SK-N-MC (cell line): ENCODE results near the gene SPRY2.

ENCODE experiments used
- DNase-seq: peaks from one replicate; pipeline ENCODE4 v3.0.0-alpha.2; 2011; ENCODE audit warnings: low read depth, low spot score
- H3K27ac ChIP-seq: fragments of 200-600 bp; sonication (generic); 2 replicates; pipeline ENCODE4 v1.5.1; 2016; ENCODE audit warnings: mixed run types
- H3K36me3 ChIP-seq: fragments of 200-600 bp; sonication (generic); 2 replicates; pipeline ENCODE4 v1.6.1; 2017; ENCODE audit warnings: antibody characterized with exemption, low read length, mixed read lengths; ENCODE audit not compliant: insufficient read depth
- H3K4me3 ChIP-seq: fragments of 200-600 bp; sonication (generic); 2 replicates; pipeline ENCODE4 v1.5.1; 2016
- H3K9ac ChIP-seq: fragments of 200-600 bp; sonication (generic); 2 replicates; pipeline ENCODE4 v1.8.0; 2017; ENCODE audit warnings: mixed run types, mixed read lengths; ENCODE audit not compliant: insufficient read length
- H3K9me3 ChIP-seq: fragments of 200-600 bp; sonication (generic); 2 replicates; pipeline ENCODE4 v1.6.1; 2017; ENCODE audit warnings: low read depth, mild to moderate bottlenecking, antibody characterized with exemption, low read length, moderate library complexity, mixed read lengths
- EZH2 ChIP-seq: fragments of 200-600 bp; sonication (generic); IDR thresholded peaks from one replicate; pipeline ENCODE4 v1.6.1; 2017; ENCODE audit warnings: antibody characterized with exemption
- FOXP2 ChIP-seq: optimal IDR thresholded peaks from 2 replicates; pipeline ENCODE3; 2011; ENCODE audit warnings: mild to moderate bottlenecking, moderate library complexity; ENCODE audit not compliant: insufficient read depth; ENCODE audit errors: extremely low read length, control extremely low read depth
- POLR2AphosphoS5 ChIP-seq: IDR thresholded peaks from 2 replicates; pipeline ENCODE4 v1.6.1; 2012; ENCODE audit warnings: mild to moderate bottlenecking, low read depth, low read length, borderline replicate concordance

Gene SPRY2

DNA sequence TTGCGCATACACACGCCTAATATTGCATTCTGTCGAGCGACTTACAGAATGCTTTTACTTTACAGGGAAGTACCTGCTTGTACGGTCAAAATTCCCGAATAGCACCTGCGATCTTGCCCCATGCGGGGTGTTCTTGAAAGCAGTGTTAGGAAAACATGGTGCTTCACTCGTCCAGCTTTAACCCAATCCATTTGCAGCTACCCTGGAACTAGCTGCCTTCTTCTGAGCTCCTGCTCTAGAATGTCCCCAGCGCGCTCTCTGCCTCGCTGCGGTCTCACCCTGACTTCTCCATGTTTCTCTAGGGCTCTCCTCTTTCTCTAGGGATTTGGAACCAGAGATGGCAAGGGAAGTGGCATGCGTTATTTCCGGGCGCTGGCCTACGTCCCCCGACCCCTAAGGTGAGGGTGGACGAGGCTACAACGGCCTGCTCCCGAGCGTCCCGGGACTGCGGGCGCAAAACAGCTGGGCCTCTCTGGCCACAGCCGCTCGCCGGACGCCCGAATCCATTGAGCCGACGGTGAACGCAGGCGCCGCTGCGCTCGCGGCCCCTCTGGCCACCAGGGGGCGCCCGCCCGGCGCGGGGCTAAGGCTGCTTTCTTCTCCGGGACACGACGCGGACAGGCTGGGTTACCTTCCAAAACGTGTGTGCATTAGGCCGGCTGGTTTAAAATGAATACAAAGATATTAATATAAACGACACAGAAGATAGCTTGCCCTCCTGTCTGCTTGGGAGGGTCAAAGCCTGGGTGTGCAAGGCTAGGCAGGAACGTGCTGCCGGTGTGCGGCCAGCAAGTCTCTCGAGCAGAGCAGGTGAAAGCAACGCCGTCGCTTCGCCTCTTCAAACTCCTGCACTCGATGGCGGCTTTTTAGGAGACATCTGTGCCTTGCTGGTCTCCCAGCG, 1.8 kb upstream of the SPRY2 start:
- Histone ChIP-seq H3K9ac (peak overlapping the region; percentile 68), H3K9me3 (no peaks in the 10 kb centered on the region), H3K36me3 (no peaks in the 10 kb centered on the region), H3K4me3 (peak overlapping the region; percentile 92), H3K27ac (no peak overlapping the region)
- TF ChIP-seq EZH2 (no peak), FOXP2 (no peak), POLR2AphosphoS5 (no peak)
- no peak for DNase-seq

GRCh38 chr13:80341756-80342370, 937 bp upstream of the SPRY2 start:
- TF ChIP-seq POLR2AphosphoS5 (no peak), FOXP2 (no peak), EZH2 (no peak)

GRCh38 chr13:80340651-80341100, 250 bp downstream of the SPRY2 start:
- Histone ChIP-seq H3K36me3 (no peaks in the 10 kb centered on the region; the same call in 1 of the 2 replicates), H3K9ac (peak overlapping the region; percentile 79), H3K9me3 (no peaks in the 10 kb centered on the region), H3K27ac (no peak overlapping the region), H3K4me3 (peak overlapping the region; percentile 92)
- DNase-seq, result no peak
- TF ChIP-seq FOXP2 (no peak), EZH2 (no peak), POLR2AphosphoS5 (no peak)

More at GRCh38 chr13:80341756-80342370, 937 bp upstream of the SPRY2 start:
- H3K4me3 ChIP-seq, result peak overlapping the region; percentile 92
- no peaks in the 10 kb centered on the region for H3K9me3 ChIP-seq
- H3K27ac ChIP-seq, result peak overlapping the region; percentile 85
- H3K9ac ChIP-seq, result peak overlapping the region; percentile 78
- H3K36me3 ChIP-seq, result no peaks in the 10 kb centered on the region; the same call in 1 of the 2 replicates
- no peak for DNase-seq

- Histone ChIP-seq H3K4me3 (peak overlapping the region; percentile 92), H3K9me3 (no peaks in the 10 kb centered on the region), H3K9ac (peak overlapping the region; percentile 79), H3K27ac (no peak overlapping the region), H3K36me3 (no peaks in the 10 kb centered on the region; the same call in 1 of the 2 replicates)
- DNase-seq, result no peak
- no peak for TF ChIP-seq EZH2
- no peak for TF ChIP-seq FOXP2
- no peak for TF ChIP-seq POLR2AphosphoS5
Measured at GRCh38 chr13:80339912-80340650, 845 bp downstream of the SPRY2 start.

DNA sequence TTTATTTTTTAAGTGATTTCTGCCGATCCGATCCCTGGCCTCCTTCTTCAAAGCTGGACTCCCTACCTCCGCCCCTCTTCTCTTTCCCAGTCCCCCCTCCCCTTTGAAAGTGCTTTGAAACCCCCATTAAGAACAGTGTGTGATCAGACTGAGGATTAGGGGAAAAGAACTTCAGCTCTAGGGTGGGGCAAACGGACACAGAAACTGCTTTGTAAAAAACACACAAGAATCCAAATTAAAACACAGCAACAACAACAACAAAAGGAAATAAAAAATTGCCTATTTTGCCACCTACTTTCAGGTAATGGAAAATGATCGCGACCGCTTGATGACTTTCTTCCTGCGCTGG, 1.4 kb downstream of the SPRY2 start:
- Histone ChIP-seq H3K4me3 (peak overlapping the region; percentile 92), H3K9ac (peak overlapping the region; percentile 79), H3K27ac (no peak overlapping the region), H3K9me3 (no peaks in the 10 kb centered on the region), H3K36me3 (no peaks in the 10 kb centered on the region; the same call in 1 of the 2 replicates)
- no peak for DNase-seq
- no peak for TF ChIP-seq EZH2
- no peak for TF ChIP-seq FOXP2
- no peak for TF ChIP-seq POLR2AphosphoS5

DNA sequence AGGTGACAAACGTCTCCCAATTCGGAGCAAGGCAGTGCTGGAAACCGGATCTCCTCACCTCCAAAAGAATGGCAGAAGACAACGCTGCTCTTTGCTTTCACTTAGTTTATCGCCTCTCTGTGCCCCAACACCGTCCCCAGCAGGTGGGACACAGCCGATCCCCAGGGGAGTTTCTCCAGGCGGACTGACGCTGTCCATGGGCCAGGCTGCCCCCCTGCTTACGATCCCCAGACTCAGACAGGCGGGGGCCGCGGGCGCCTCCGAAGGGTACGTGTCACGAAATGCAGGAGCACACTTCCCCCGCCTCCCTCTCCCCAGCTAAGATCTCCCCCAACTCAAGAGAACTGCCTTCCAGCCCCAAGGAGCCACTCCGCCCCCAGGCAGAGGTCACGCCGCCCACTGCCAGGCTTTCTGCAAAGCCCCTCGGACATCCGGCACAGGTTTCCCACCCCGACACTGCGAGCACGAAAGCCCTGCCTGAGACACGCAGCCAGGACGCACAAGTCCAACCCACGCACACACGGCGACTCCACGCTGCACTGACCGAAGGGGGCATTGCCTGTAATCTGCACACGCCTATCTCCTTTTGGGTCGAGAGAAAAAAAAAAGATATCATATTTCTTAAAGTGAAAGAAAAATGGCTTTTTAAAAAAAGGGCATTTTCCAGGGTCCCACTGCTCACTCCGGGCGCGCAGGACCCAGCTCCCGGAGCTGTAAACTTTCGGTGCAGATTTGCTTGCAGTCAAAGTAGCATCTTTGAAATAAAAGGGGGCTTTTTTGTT, 2.0 kb downstream of the SPRY2 start:
- no peak for DNase-seq
- no peak overlapping the region for H3K27ac ChIP-seq
- H3K4me3 ChIP-seq, result peak overlapping the region; percentile 92
- TF ChIP-seq POLR2AphosphoS5, result no peak
- no peak for TF ChIP-seq EZH2
- no peak for TF ChIP-seq FOXP2
- no peaks in the 10 kb centered on the region; the same call in 1 of the 2 replicates for H3K36me3 ChIP-seq
- H3K9me3 ChIP-seq, result no peaks in the 10 kb centered on the region
- H3K9ac ChIP-seq, result peak overlapping the region; percentile 79

DNA sequence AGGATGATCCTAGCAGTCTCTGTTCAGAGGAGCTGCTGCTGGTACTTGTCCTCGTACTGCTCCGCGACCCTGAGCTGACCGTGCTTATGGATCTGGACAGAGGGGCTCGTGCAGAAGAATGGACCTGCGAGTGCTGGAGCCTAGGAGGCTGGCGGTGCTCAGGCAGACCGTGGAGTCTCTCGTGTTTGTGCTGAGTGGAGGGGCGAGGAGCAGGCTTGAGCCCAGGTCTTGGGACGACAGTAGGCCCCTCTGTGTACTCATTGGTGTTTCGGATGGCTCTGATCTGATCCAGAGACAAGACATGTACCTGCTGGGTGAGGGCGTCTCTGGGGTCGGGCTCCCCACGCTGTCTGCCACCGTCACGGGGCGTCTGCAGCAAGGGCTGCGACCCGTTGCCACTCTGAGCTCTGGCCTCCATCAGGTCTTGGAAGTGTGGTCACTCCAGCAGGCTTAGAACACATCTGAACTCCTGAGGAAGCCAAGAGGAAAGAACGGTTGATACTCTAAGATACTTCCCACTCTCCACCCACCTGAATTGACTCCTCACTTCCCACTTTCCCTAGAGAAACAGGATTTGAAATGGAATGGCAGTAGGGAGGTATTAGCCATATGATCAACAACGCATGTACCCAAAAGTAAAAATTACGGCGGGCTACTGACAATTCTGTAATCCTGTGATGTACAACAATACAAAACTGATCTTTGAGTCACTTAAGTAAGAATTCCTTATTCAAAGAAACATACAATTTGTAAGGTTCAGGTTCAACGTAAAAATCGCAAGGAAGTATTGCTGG, 3.4 kb downstream of the SPRY2 start:
- no peak for TF ChIP-seq POLR2AphosphoS5
- TF ChIP-seq FOXP2, result no peak
- TF ChIP-seq EZH2, result no peak
- Histone ChIP-seq H3K9me3 (no peaks in the 10 kb centered on the region), H3K9ac (no peak overlapping the region), H3K27ac (no peak overlapping the region), H3K36me3 (no peaks in the 10 kb centered on the region; the same call in 1 of the 2 replicates), H3K4me3 (no peak overlapping the region)
- DNase-seq, result no peak
